ENCODE measurements around the gene NPW.

NPW gene

GRCh38 chr16:2034696-2035430, 15.3 kb downstream of the NPW start:
- peaks cover 0 to 8% of the 10 kb centered on the region in 2 donors for H3K36me3 ChIP-seq (ENCODE audit: control insufficient read depth in 1 of 2, insufficient read depth in 2 of 2, low read length in 2 of 2)
- H3K4me1 ChIP-seq (ENCODE audit: control insufficient read depth in 1 of 2, insufficient read depth in 2 of 2, low read length in 2 of 2), result peaks cover 3 to 72% of the 10 kb centered on the region in 2 donors
- H3K27me3 ChIP-seq (ENCODE audit: low read depth, low read length), result no peaks in the 10 kb centered on the region
- no peaks in the 10 kb centered on the region for H3K9me3 ChIP-seq (ENCODE audit: control insufficient read depth in 1 of 2, low read length in 2 of 2)
- peak overlapping the region; percentile 43 for H3K27ac ChIP-seq (ENCODE audit: low read length)
- peak overlapping the region in 1 of 2 donors; percentile 48 for H3K4me3 ChIP-seq (ENCODE audit: low read depth in 1 of 2, low read length in 2 of 2)

GRCh38 chr16:2035431-2036199, 16.0 kb downstream of the NPW start:
- Histone ChIP-seq H3K4me3 (ENCODE audit: low read depth in 1 of 2, low read length in 2 of 2) (peak overlapping the region in 1 of 2 donors; percentile 48), H3K27me3 (ENCODE audit: low read depth, low read length) (no peaks in the 10 kb centered on the region), H3K27ac (ENCODE audit: low read length) (peak overlapping the region; percentile 45), H3K9me3 (ENCODE audit: control insufficient read depth in 1 of 2, low read length in 2 of 2) (no peaks in the 10 kb centered on the region), H3K4me1 (ENCODE audit: control insufficient read depth in 1 of 2, insufficient read depth in 2 of 2, low read length in 2 of 2) (peaks cover 3 to 75% of the 10 kb centered on the region in 2 donors), H3K36me3 (ENCODE audit: control insufficient read depth in 1 of 2, insufficient read depth in 2 of 2, low read length in 2 of 2) (peaks cover 0 to 8% of the 10 kb centered on the region in 2 donors)

GRCh38 chr16:2036200-2036966, 16.8 kb downstream of the NPW start:
- Histone ChIP-seq H3K27ac (ENCODE audit: low read length) (peak overlapping the region; percentile 45), H3K9me3 (ENCODE audit: control insufficient read depth in 1 of 2, low read length in 2 of 2) (no peaks in the 10 kb centered on the region), H3K4me3 (ENCODE audit: low read depth in 1 of 2, low read length in 2 of 2) (peak overlapping the region in 1 of 2 donors; percentile 48), H3K27me3 (ENCODE audit: low read depth, low read length) (no peaks in the 10 kb centered on the region), H3K36me3 (ENCODE audit: control insufficient read depth in 1 of 2, insufficient read depth in 2 of 2, low read length in 2 of 2) (peaks cover 0 to 8% of the 10 kb centered on the region in 2 donors), H3K4me1 (ENCODE audit: control insufficient read depth in 1 of 2, insufficient read depth in 2 of 2, low read length in 2 of 2) (peaks cover 3 to 81% of the 10 kb centered on the region in 2 donors)

- Histone ChIP-seq H3K27ac (ENCODE audit: low read length) (no peak overlapping the region), H3K9me3 (ENCODE audit: control insufficient read depth in 1 of 2, low read length in 2 of 2) (no peaks in the 10 kb centered on the region), H3K27me3 (ENCODE audit: low read depth, low read length) (no peaks in the 10 kb centered on the region), H3K36me3 (ENCODE audit: control insufficient read depth in 1 of 2, insufficient read depth in 2 of 2, low read length in 2 of 2) (peaks cover 0 to 8% of the 10 kb centered on the region in 2 donors), H3K4me1 (ENCODE audit: control insufficient read depth in 1 of 2, insufficient read depth in 2 of 2, low read length in 2 of 2) (peaks cover 3 to 83% of the 10 kb centered on the region in 2 donors), H3K4me3 (ENCODE audit: low read depth in 1 of 2, low read length in 2 of 2) (no peak overlapping the region)
These were observed 17.5 kb downstream of the NPW start for GRCh38 chr16:2037115-2037514.

- Histone ChIP-seq H3K4me3 (ENCODE audit: low read depth in 1 of 2, low read length in 2 of 2) (no peak overlapping the region), H3K36me3 (ENCODE audit: control insufficient read depth in 1 of 2, insufficient read depth in 2 of 2, low read length in 2 of 2) (peaks cover 0 to 8% of the 10 kb centered on the region in 2 donors), H3K27ac (ENCODE audit: low read length) (no peak overlapping the region), H3K9me3 (ENCODE audit: control insufficient read depth in 1 of 2, low read length in 2 of 2) (no peaks in the 10 kb centered on the region), H3K4me1 (ENCODE audit: control insufficient read depth in 1 of 2, insufficient read depth in 2 of 2, low read length in 2 of 2) (peaks cover 3 to 83% of the 10 kb centered on the region in 2 donors), H3K27me3 (ENCODE audit: low read depth, low read length) (no peaks in the 10 kb centered on the region)
These were observed 18.2 kb downstream of the NPW start for GRCh38 chr16:2037647-2038381.

- Histone ChIP-seq H3K27me3 (ENCODE audit: low read depth, low read length) (no peaks in the 10 kb centered on the region), H3K36me3 (ENCODE audit: control insufficient read depth in 1 of 2, insufficient read depth in 2 of 2, low read length in 2 of 2) (peaks cover 0 to 8% of the 10 kb centered on the region in 2 donors), H3K4me1 (ENCODE audit: control insufficient read depth in 1 of 2, insufficient read depth in 2 of 2, low read length in 2 of 2) (peaks cover 3 to 84% of the 10 kb centered on the region in 2 donors), H3K27ac (ENCODE audit: low read length) (peak overlapping the region; percentile 20), H3K4me3 (ENCODE audit: low read depth in 1 of 2, low read length in 2 of 2) (peak overlapping the region in 1 of 2 donors; percentile 22), H3K9me3 (ENCODE audit: control insufficient read depth in 1 of 2, low read length in 2 of 2) (no peaks in the 10 kb centered on the region)
These were observed 19.0 kb downstream of the NPW start for GRCh38 chr16:2038382-2039231.

GRCh38 chr16:2039274-2040031, 19.9 kb downstream of the NPW start:
- no peak overlapping the region for H3K4me3 ChIP-seq (ENCODE audit: low read depth in 1 of 2, low read length in 2 of 2)
- no peaks in the 10 kb centered on the region for H3K9me3 ChIP-seq (ENCODE audit: control insufficient read depth in 1 of 2, low read length in 2 of 2)
- peaks cover 0 to 8% of the 10 kb centered on the region in 2 donors for H3K36me3 ChIP-seq (ENCODE audit: control insufficient read depth in 1 of 2, insufficient read depth in 2 of 2, low read length in 2 of 2)
- peak overlapping the region; percentile 20 for H3K27ac ChIP-seq (ENCODE audit: low read length)
- H3K27me3 ChIP-seq (ENCODE audit: low read depth, low read length), result no peaks in the 10 kb centered on the region
- peaks cover 3 to 83% of the 10 kb centered on the region in 2 donors for H3K4me1 ChIP-seq (ENCODE audit: control insufficient read depth in 1 of 2, insufficient read depth in 2 of 2, low read length in 2 of 2)

GRCh38 chr16:2040041-2040786, 20.6 kb downstream of the NPW start:
- Histone ChIP-seq H3K27me3 (ENCODE audit: low read depth, low read length) (no peaks in the 10 kb centered on the region), H3K36me3 (ENCODE audit: control insufficient read depth in 1 of 2, insufficient read depth in 2 of 2, low read length in 2 of 2) (peaks cover 0 to 8% of the 10 kb centered on the region in 2 donors), H3K4me1 (ENCODE audit: control insufficient read depth in 1 of 2, insufficient read depth in 2 of 2, low read length in 2 of 2) (peaks cover 3 to 75% of the 10 kb centered on the region in 2 donors), H3K4me3 (ENCODE audit: low read depth in 1 of 2, low read length in 2 of 2) (no peak overlapping the region), H3K9me3 (ENCODE audit: control insufficient read depth in 1 of 2, low read length in 2 of 2) (no peaks in the 10 kb centered on the region), H3K27ac (ENCODE audit: low read length) (no peak overlapping the region)

GRCh38 chr16:2040787-2041522, 21.4 kb downstream of the NPW start:
- Histone ChIP-seq H3K27ac (ENCODE audit: low read length) (no peak overlapping the region), H3K4me1 (ENCODE audit: control insufficient read depth in 1 of 2, insufficient read depth in 2 of 2, low read length in 2 of 2) (peaks cover 0 to 68% of the 10 kb centered on the region in 2 donors), H3K27me3 (ENCODE audit: low read depth, low read length) (no peaks in the 10 kb centered on the region), H3K9me3 (ENCODE audit: control insufficient read depth in 1 of 2, low read length in 2 of 2) (no peaks in the 10 kb centered on the region), H3K36me3 (ENCODE audit: control insufficient read depth in 1 of 2, insufficient read depth in 2 of 2, low read length in 2 of 2) (peaks cover 0 to 8% of the 10 kb centered on the region in 2 donors), H3K4me3 (ENCODE audit: low read depth in 1 of 2, low read length in 2 of 2) (no peak overlapping the region)
